ENCODE results near the gene CACNB2.
"Not testable (repeated sequence)": the region's sequence is repeated elsewhere in the genome, so short reads cannot be mapped to it uniquely, and the experiment has no call there.

The CACNB2 gene

GRCh38 chr10:18570386-18570785 is 430.2 kb downstream of the CACNB2 start:
- not testable (repeated sequence) for DNase-seq (ENCODE audit: low read depth)

GRCh38 chr10:18571076-18571475 is 430.9 kb downstream of the CACNB2 start:
- no peak for DNase-seq (ENCODE audit: low read depth)

- no peak for DNase-seq (ENCODE audit: low read depth)
Measured at GRCh38 chr10:18571780-18572179, 431.6 kb downstream of the CACNB2 start.

GRCh38 chr10:18572959-18573561 is 432.8 kb downstream of the CACNB2 start:
- no peak for DNase-seq (ENCODE audit: low read depth)

- no peak for DNase-seq (ENCODE audit: low read depth)
Measured at GRCh38 chr10:18576586-18576985, 436.4 kb downstream of the CACNB2 start.

- no peak for DNase-seq (ENCODE audit: low read depth)
Measured at GRCh38 chr10:18577823-18578685, 437.8 kb downstream of the CACNB2 start.

GRCh38 chr10:18582803-18583202 is 442.6 kb downstream of the CACNB2 start:
- DNase-seq (ENCODE audit: low read depth): peak; percentile 55

GRCh38 chr10:18583575-18584270 is 443.5 kb downstream of the CACNB2 start:
- no peak for DNase-seq (ENCODE audit: low read depth)

GRCh38 chr10:18586637-18587036 is 446.4 kb downstream of the CACNB2 start:
- DNase-seq (ENCODE audit: low read depth): not testable (repeated sequence)

- DNase-seq (ENCODE audit: low read depth): not testable (repeated sequence)
Measured at GRCh38 chr10:18591141-18591540, 450.9 kb downstream of the CACNB2 start.
